ENCODE measurements around the gene APOBEC3G.

DNA sequence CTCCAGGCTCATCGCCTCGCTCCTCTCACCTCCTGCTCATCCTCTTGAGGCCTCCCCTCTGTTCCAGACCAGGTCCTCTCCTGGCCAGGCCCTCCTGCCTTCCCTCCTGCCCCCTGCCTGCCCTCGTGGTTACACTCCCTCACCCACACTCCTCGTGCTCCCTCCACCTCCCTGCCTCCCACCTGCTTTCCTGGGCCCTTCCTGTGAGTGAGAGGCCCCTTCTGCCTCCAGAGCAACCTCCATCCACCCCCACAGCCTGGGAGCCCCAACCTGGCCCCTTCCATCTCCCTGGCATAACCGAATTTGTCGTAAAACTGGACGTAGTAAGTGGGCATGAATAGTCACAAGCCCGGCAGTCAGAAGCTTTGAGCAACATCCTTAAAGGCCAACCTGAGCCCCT is 4.5 kb downstream of the APOBEC3G start:
- TF ChIP-seq POLR2A (IDR thresholded peaks at IDR 0.05) (no peak), EP300 (IDR thresholded peaks at IDR 0.05) (no peak)

All from suprapubic skin (tissue), 2 donors.